PFSK-1 (cell line): ENCODE measurements around the gene FN1.

ENCODE experiments used
- FOXP2 ChIP-seq: optimal IDR thresholded peaks from 2 replicates; pipeline ENCODE3; 2011; ENCODE audit warnings: borderline replicate concordance, control low read depth, inconsistent platforms; ENCODE audit not compliant: insufficient read depth; ENCODE audit errors: extremely low read length, extremely low read depth
- POLR2AphosphoS5 ChIP-seq: IDR thresholded peaks from 2 replicates; pipeline ENCODE4 v1.6.1; 2012; ENCODE audit warnings: low read depth, mild to moderate bottlenecking, control low read depth, low read length, moderate library complexity
- SIN3A ChIP-seq: IDR thresholded peaks from 2 replicates; pipeline ENCODE4 v1.6.1; 2012; ENCODE audit warnings: mild to moderate bottlenecking, low read length, moderate library complexity, borderline replicate concordance; ENCODE audit not compliant: insufficient read depth
- TAF1 ChIP-seq: IDR thresholded peaks from 2 replicates; pipeline ENCODE4 v1.6.1; 2012; ENCODE audit warnings: low read length, control low read depth, borderline replicate concordance; ENCODE audit not compliant: insufficient read depth
- TF ChIP-seq, protein P1 (sequence below), 2 experiments: IDR thresholded peaks; 2 replicates each; pipeline versions ENCODE4 v1.6.1 to v1.8.0; 2011 to 2012; ENCODE audit warnings: low read depth in 2 of 2, low read length in 2 of 2, control low read depth in 1 of 2, inconsistent platforms in 1 of 2, mild to moderate bottlenecking in 1 of 2, moderate library complexity in 1 of 2; ENCODE audit not compliant: insufficient read depth in 1 of 2

FN1 gene

DNA sequence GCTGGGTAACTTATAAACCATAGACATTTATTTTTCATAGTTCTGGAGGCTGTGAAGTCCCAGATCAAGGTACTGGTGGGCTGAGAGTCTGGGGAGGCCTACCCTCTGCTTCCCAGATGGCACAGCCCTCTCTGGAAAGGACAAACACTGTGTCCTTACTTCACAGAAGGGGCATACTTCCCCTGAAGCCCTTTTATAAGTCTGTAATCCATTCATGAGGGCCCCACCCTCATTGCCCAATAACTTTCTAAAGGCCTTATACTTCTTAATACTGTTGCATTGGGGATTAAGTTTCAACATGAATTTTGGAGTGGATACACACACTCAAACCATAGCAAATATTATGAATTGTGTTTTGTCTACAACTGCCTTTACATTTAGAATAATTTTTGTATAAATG, 88.0 kb downstream of the FN1 start:
- TF ChIP-seq FOXP2 (no peak), SIN3A (no peak), TAF1 (no peak), POLR2AphosphoS5 (no peak)
- TF ChIP-seq, protein P1, sequence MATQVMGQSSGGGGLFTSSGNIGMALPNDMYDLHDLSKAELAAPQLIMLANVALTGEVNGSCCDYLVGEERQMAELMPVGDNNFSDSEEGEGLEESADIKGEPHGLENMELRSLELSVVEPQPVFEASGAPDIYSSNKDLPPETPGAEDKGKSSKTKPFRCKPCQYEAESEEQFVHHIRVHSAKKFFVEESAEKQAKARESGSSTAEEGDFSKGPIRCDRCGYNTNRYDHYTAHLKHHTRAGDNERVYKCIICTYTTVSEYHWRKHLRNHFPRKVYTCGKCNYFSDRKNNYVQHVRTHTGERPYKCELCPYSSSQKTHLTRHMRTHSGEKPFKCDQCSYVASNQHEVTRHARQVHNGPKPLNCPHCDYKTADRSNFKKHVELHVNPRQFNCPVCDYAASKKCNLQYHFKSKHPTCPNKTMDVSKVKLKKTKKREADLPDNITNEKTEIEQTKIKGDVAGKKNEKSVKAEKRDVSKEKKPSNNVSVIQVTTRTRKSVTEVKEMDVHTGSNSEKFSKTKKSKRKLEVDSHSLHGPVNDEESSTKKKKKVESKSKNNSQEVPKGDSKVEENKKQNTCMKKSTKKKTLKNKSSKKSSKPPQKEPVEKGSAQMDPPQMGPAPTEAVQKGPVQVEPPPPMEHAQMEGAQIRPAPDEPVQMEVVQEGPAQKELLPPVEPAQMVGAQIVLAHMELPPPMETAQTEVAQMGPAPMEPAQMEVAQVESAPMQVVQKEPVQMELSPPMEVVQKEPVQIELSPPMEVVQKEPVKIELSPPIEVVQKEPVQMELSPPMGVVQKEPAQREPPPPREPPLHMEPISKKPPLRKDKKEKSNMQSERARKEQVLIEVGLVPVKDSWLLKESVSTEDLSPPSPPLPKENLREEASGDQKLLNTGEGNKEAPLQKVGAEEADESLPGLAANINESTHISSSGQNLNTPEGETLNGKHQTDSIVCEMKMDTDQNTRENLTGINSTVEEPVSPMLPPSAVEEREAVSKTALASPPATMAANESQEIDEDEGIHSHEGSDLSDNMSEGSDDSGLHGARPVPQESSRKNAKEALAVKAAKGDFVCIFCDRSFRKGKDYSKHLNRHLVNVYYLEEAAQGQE (IDR thresholded peaks at IDR 0.05; ENCODE audit: insufficient read depth in 1 of 2, low read depth in 2 of 2, low read length in 2 of 2) = no peak

DNA sequence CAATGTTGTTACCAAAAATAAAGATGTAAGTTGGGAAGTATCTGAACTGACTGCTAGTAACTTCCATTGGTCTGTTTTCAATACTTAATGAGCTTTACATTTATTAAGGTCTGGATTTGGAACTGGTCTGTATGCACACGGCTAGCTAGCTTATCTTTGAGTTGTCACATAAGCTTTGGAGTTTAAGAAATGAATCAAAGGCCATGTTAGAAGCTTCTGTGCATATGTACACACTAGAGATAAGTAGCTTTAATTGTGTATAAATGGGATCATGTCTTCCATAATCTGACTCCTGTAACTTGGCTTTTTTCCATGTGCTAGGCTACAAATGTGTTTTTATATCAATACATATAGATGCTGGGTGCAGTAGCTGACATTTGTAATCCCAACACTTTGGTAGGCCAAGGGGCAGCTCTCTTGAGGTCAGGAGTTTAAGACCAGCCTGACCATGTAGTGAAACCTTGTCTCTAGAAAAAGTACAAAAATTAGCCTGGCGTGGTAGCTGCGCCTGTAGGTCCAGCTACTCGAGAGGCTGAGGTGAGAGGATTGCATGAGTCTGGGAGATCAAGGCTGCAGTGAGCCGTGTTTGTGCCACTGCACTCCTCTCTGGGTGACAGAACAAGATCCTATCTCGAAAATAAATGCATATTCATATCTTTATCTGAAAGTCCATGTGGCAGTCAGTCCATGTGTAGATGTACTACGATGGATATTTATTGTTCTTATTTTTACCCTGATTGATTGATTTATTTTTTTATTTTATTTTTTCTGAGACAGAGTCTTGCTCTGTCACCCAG, 96.8 kb downstream of the FN1 start:
- no peak for TF ChIP-seq SIN3A
- TF ChIP-seq, protein P1 (IDR thresholded peaks at IDR 0.05; ENCODE audit: insufficient read depth in 1 of 2, low read depth in 2 of 2, low read length in 2 of 2) = no peak
- TF ChIP-seq FOXP2 = no peak
- TF ChIP-seq POLR2AphosphoS5 = no peak
- no peak for TF ChIP-seq TAF1

DNA sequence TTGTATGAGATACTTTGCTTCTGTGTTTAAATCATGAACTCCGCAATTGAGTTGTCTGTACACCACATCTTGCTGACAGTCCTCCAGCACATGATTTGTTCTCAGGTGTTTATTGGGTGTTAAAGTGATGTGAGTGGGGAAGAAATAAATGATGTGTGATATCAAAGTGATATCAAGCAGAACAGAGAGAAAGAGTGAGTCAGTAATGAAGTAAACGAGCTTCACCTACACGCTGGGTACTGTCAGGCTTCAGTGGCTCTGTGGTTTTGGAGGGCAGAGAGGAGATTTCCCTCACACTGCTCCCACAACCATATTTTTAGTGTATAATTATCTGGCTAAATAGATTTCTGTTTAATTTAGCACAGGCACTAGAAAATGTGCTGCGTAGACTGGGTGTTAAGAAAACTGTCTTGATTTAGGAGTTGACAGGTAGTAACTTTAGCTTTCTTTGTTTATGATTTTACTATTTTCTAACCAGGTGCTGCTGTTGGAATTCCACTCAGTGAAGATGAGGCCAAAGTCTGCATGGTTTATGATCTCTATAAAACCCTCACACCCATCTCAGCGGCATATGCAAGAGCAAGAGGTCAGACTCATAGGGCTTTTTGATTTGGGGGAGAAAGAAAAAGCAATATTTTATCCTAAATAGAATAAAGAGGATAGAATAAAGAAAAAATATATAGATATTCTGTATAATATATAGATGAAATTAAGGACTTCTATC, 102.8 kb downstream of the FN1 start:
- TF ChIP-seq, protein P1 (IDR thresholded peaks at IDR 0.05; ENCODE audit: insufficient read depth in 1 of 2, low read depth in 2 of 2, low read length in 2 of 2) = no peak
- no peak for TF ChIP-seq SIN3A
- no peak for TF ChIP-seq POLR2AphosphoS5
- no peak for TF ChIP-seq TAF1
- TF ChIP-seq FOXP2 = no peak

DNA sequence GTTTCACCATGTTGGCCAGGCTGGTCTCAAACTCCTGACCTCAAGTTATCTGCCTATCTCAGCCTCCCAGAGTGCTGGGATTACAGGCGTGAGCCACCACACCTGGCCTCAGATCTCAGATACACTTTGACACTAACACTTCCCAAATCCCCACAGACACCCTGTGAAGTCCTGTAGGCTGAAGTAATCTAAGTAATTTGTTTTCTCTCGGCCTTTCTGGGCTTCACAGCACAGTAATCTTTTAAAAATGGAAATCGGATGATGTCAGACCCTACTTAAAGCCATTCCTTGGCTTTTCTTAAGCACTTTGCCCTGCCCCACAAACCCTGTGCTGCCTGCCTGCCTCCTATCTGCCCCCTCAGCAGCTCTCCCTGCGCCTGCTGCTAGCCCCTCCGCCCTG, 107.8 kb downstream of the FN1 start:
- TF ChIP-seq POLR2AphosphoS5 (no peak), TAF1 (no peak), SIN3A (no peak), FOXP2 (no peak)
- TF ChIP-seq, protein P1 (IDR thresholded peaks at IDR 0.05; ENCODE audit: insufficient read depth in 1 of 2, low read depth in 2 of 2, low read length in 2 of 2) = no peak
